B cell (primary cell): ENCODE measurements around the gene SAMD4A. TPM values are rescaled to one million over a fixed set of nuclear protein-coding genes. Genes with fewer than 3 reads are reported as not detected.

Source experiments
- ATAC-seq: fragments of 200-7000 bp; cut with Tn5 transposase; one replicate; pipeline ENCODE4 v1.10.0; 2021; ENCODE audit warnings: low read depth, mild to moderate bottlenecking, moderate number of reproducible peaks, moderate library complexity
- CTCF ChIA-PET: fragments of 350-600 bp; sonication (Branson Sonifier 250); formaldehyde crosslinking; loops from one replicate; lab custom pipeline; 2021; ENCODE audit warnings: antibody characterized with exemption, inconsistent platforms; lab: Charles Lee
- POLR2A ChIA-PET: fragments of 350-600 bp; sonication (Branson Sonifier 250); formaldehyde crosslinking; loops from one replicate; lab custom pipeline; 2021; ENCODE audit warnings: antibody characterized with exemption; lab: Charles Lee
- DNase-seq: peaks from one replicate; pipeline ENCODE4 v3.0.0; 2013
- H2AFZ ChIP-seq: 2 replicates; pipeline ENCODE4 v1.6.1; 2012; ENCODE audit warnings: mild to moderate bottlenecking, low read depth, low read length; ENCODE audit not compliant: insufficient read depth, poor library complexity, severe bottlenecking
- H3K27ac ChIP-seq, 2 donors: 1 replicate in 1 of 2; 2 replicates in 1 of 2; pipeline ENCODE4 v1.5.1; 2012 to 2013; ENCODE audit warnings: low read length in 2 of 2, mild to moderate bottlenecking in 2 of 2, moderate library complexity in 1 of 2
- H3K27me3 ChIP-seq, 4 experiments: fragments of 200-600 bp in 1 of 4; sonication (generic) in 1 of 4; replicated peaks in 1 of 4; 1 replicate in 2 of 4; 2 replicates in 2 of 4; pipeline versions ENCODE4 v1.6.1 to v1.7.0; 2013 to 2016; ENCODE audit warnings: low read length in 3 of 4, mild to moderate bottlenecking in 2 of 4, mixed read lengths in 1 of 4, moderate library complexity in 1 of 4; ENCODE audit not compliant: insufficient read depth in 4 of 4, control insufficient read depth in 3 of 4; ENCODE audit errors: control extremely low read depth in 1 of 4
- H3K36me3 ChIP-seq, 2 experiments: replicated peaks in 1 of 2; 1 replicate in 1 of 2; 2 replicates in 1 of 2; pipeline versions ENCODE4 v1.6.1 to v1.7.1; 2013; ENCODE audit warnings: low read length in 1 of 2; ENCODE audit not compliant: insufficient read depth in 2 of 2, control insufficient read depth in 1 of 2; ENCODE audit errors: control extremely low read depth in 1 of 2, extremely low read depth in 1 of 2
- H3K4me1 ChIP-seq, 2 donors: fragments of 200-600 bp in 1 of 2; sonication (generic) in 1 of 2; 1 replicate in 1 of 2; 2 replicates in 1 of 2; pipeline versions ENCODE4 v1.5.1 to v1.6.1; 2013 to 2017; ENCODE audit warnings: low read length in 2 of 2; ENCODE audit not compliant: control insufficient read depth in 2 of 2, insufficient read depth in 2 of 2
- H3K4me2 ChIP-seq: replicated peaks from 2 replicates; pipeline ENCODE3; 2012; ENCODE audit warnings: mild to moderate bottlenecking, low read depth, low read length; ENCODE audit not compliant: poor library complexity, severe bottlenecking
- H3K4me3 ChIP-seq, 5 experiments: fragments of 200-600 bp in 1 of 5; sonication (generic) in 1 of 5; 1 replicate in 3 of 5; 2 replicates in 2 of 5; pipeline versions ENCODE4 v1.5.1 to v1.7.0; 2011 to 2016; ENCODE audit warnings: low read length in 4 of 5, mild to moderate bottlenecking in 4 of 5, low read depth in 2 of 5, control low read depth in 1 of 5, moderate library complexity in 1 of 5; ENCODE audit not compliant: insufficient read depth in 1 of 5; ENCODE audit errors: control extremely low read depth in 1 of 5, extremely low read depth in 1 of 5
- H3K79me2 ChIP-seq: fragments of 200-600 bp; sonication (generic); one replicate; pipeline ENCODE4 v1.6.0; 2016; ENCODE audit warnings: low read length; ENCODE audit not compliant: control insufficient read depth, insufficient read depth
- H3K9ac ChIP-seq: fragments of 200-600 bp; sonication (generic); 2 replicates; pipeline ENCODE4 v1.6.1; 2017; ENCODE audit warnings: mild to moderate bottlenecking, low read length, moderate library complexity
- H3K9me3 ChIP-seq, 3 donors: one replicate each; pipeline versions ENCODE4 v1.6.1 to v1.7.1; 2013; ENCODE audit warnings: low read length in 2 of 3; ENCODE audit not compliant: control insufficient read depth in 2 of 3, insufficient read depth in 1 of 3; ENCODE audit errors: control extremely low read depth in 1 of 3
- H4K20me1 ChIP-seq: 2 replicates; pipeline ENCODE4 v1.6.0; 2012; ENCODE audit warnings: mild to moderate bottlenecking, low read length; ENCODE audit not compliant: insufficient read depth, control insufficient read depth, poor library complexity, severe bottlenecking
- H3K27ac Mint-ChIP-seq: one replicate; pipeline ENCODE4 v1.8.0; 2021; ENCODE audit warnings: mixed read lengths
- H3K27me3 Mint-ChIP-seq: one replicate; pipeline ENCODE4 v1.8.0; 2021; ENCODE audit warnings: mixed read lengths
- H3K4me1 Mint-ChIP-seq: one replicate; pipeline ENCODE4 v1.8.0; 2021; ENCODE audit warnings: mixed read lengths
- H3K4me3 Mint-ChIP-seq: one replicate; pipeline ENCODE4 v1.8.0; 2021; ENCODE audit warnings: mixed read lengths
- H3K9me3 Mint-ChIP-seq: one replicate; pipeline ENCODE4 v1.8.0; 2022; ENCODE audit warnings: mixed read lengths; ENCODE audit not compliant: insufficient read depth
- CTCF ChIP-seq: fragments of 200-600 bp; IDR thresholded peaks from one replicate; pipeline ENCODE4 v1.8.0; 2022; ENCODE audit warnings: antibody characterized with exemption, mild to moderate bottlenecking
- EZH2 ChIP-seq: IDR thresholded peaks from 2 replicates; pipeline ENCODE4 v1.6.1; 2012; ENCODE audit warnings: borderline replicate concordance, low read depth, mild to moderate bottlenecking, moderate library complexity, low read length; ENCODE audit not compliant: insufficient read depth, poor library complexity, severe bottlenecking
- WGBS: methylation state at CpG from one replicate; pipeline ENCODE4 v1.1.5; 2013; ENCODE audit warnings: missing lambda C conversion rate; ENCODE audit not compliant: insufficient coverage; 5-methylcytosine and 5-hydroxymethylcytosine counted together
- intact Hi-C: fragments of 100-400 bp; cut with micrococcal nuclease; formaldehyde crosslinking; loops from one replicate; pipeline ENCODE4 v1.10.0; 2022
- polyA plus RNA-seq: library from polyadenylated mRNA; depleted of rRNA; stranded (reverse); fragments of >200 nt; gene quantifications from 2 replicates; pipeline ENCODE4 v1.2.3, GENCODE V29; 2012
- total RNA-seq, 2 donors: library from RNA; stranded (reverse); fragments of 120-200 nt in 1 of 2; gene quantifications; 1 replicate in 1 of 2; 2 replicates in 1 of 2; pipeline versions ENCODE4 v1.2.3 to v1.2.4, GENCODE V29; 2013 to 2022

The SAMD4A gene
- total and polyA plus RNA-seq, 2 donors (not counting 1 experiment from before 2014, with no cell fraction given), result 5.7 to 13.7 TPM

GRCh38 chr14:54650959-54651351 lies 84.0 kb downstream of the SAMD4A start:
- no peak overlapping the region for H3K4me2 ChIP-seq
- H4K20me1 ChIP-seq, result no peaks in the 10 kb centered on the region
- TF ChIP-seq EZH2 (no peak), CTCF (no peak)
- H3K4me3 Mint-ChIP-seq, result no peak overlapping the region
- H3K27me3 Mint-ChIP-seq, result no peaks in the 10 kb centered on the region
- no peaks in the 10 kb centered on the region for H3K27me3 ChIP-seq
- no peak overlapping the region for H3K4me3 ChIP-seq
- POLR2A ChIA-PET, result no interaction called here
- no peaks in the 10 kb centered on the region for H3K9me3 Mint-ChIP-seq
- H3K4me1 Mint-ChIP-seq, result peaks cover 6% of the 10 kb centered on the region
- H3K4me1 ChIP-seq, result peaks cover 4% of the 10 kb centered on the region in 2 donors
- no peak overlapping the region for H3K27ac Mint-ChIP-seq
- no peaks in the 10 kb centered on the region for H3K36me3 ChIP-seq
- H3K79me2 ChIP-seq, result peaks cover 28% of the 10 kb centered on the region
- H3K9ac ChIP-seq, result no peak overlapping the region
- DNase-seq, result no peak
- ATAC-seq, result no peak
- H2AFZ ChIP-seq, result no peak overlapping the region
- H3K27ac ChIP-seq, result no peak overlapping the region
- no CpG with 5 or more reads among the region's 5 CpGs for WGBS
- H3K9me3 ChIP-seq, result no peaks in the 10 kb centered on the region
- CTCF ChIA-PET, result interaction anchor here (0.6 kb wide), 1 partner anchor 1508 kb away, joined by 3 read pairs; no protein-coding TSS in a partner anchor
- intact Hi-C loops, result no loop called here

- WGBS, result 100% methylated on average over 1 of the region's 4 CpGs
- H3K27me3 ChIP-seq, result no peaks in the 10 kb centered on the region
- CTCF ChIA-PET, result interaction anchor here (1.4 kb wide), 1 partner anchor 9 kb away, joined by 4 read pairs; no protein-coding TSS in a partner anchor
- H3K4me2 ChIP-seq, result no peak overlapping the region
- no peaks in the 10 kb centered on the region for H3K27me3 Mint-ChIP-seq
- no peak for DNase-seq
- H3K9me3 Mint-ChIP-seq, result no peaks in the 10 kb centered on the region
- no peak overlapping the region for H3K4me3 Mint-ChIP-seq
- H3K79me2 ChIP-seq, result peaks cover 28% of the 10 kb centered on the region
- no peak overlapping the region for H2AFZ ChIP-seq
- no peak for TF ChIP-seq EZH2
- TF ChIP-seq CTCF, result no peak
- no peaks in the 10 kb centered on the region for H3K36me3 ChIP-seq
- no peak overlapping the region for H3K4me3 ChIP-seq
- no peak overlapping the region for H3K27ac Mint-ChIP-seq
- peaks cover 6% of the 10 kb centered on the region for H3K4me1 Mint-ChIP-seq
- H3K9me3 ChIP-seq, result no peaks in the 10 kb centered on the region
- intact Hi-C loops, result no loop called here
- no peak for ATAC-seq
- no peak overlapping the region for H3K27ac ChIP-seq
- POLR2A ChIA-PET, result no interaction called here
- no peaks in the 10 kb centered on the region for H4K20me1 ChIP-seq
- H3K4me1 ChIP-seq, result peaks cover 4% of the 10 kb centered on the region in 2 donors
- no peak overlapping the region for H3K9ac ChIP-seq
These were observed 84.7 kb downstream of the SAMD4A start for GRCh38 chr14:54651649-54652048.
